ENCODE measurements around the gene HAGH. TPM values are rescaled to one million over a fixed set of nuclear protein-coding genes. Genes with fewer than 3 reads are reported as not detected.

Gene HAGH
- polyA plus RNA-seq, 1 experiment = 51.6 TPM

- DNase-seq (ENCODE audit: low read depth) = no peak
- Histone ChIP-seq H3K4me3 (ENCODE audit: low read depth, low read length) (no peak overlapping the region), H3K36me3 (ENCODE audit: control insufficient read depth, insufficient read depth, low read length) (peaks cover 49% of the 10 kb centered on the region), H3K27me3 (ENCODE audit: control insufficient read depth, insufficient read depth, low read length) (no peaks in the 10 kb centered on the region)
- CTCF ChIA-PET = interaction anchor here (1.5 to 3.8 kb wide), 2 partner anchors 10 to 57 kb away, joined by 3 to 14 read pairs; partner anchors contain the start of gene MAPK8IP3
- POLR2A ChIA-PET = no interaction called here
- TF ChIP-seq CTCF (IDR thresholded peaks at IDR 0.05; ENCODE audit: insufficient read depth, low read depth, low read length) = no peak
Observed at GRCh38 chr16:1762879-1763520, 63.6 kb downstream of the HAGH start.

- DNase-seq (ENCODE audit: low read depth) = no peak
- CTCF ChIA-PET = interaction anchor here (1.5 to 3.8 kb wide), 2 partner anchors 10 to 57 kb away, joined by 3 to 14 read pairs; partner anchors contain the start of gene MAPK8IP3
- peaks cover 47% of the 10 kb centered on the region for H3K36me3 ChIP-seq (ENCODE audit: control insufficient read depth, insufficient read depth, low read length)
- TF ChIP-seq CTCF (IDR thresholded peaks at IDR 0.05; ENCODE audit: insufficient read depth, low read depth, low read length) = no peak
- POLR2A ChIA-PET = no interaction called here
- H3K27me3 ChIP-seq (ENCODE audit: control insufficient read depth, insufficient read depth, low read length) = no peaks in the 10 kb centered on the region
- H3K4me3 ChIP-seq (ENCODE audit: low read depth, low read length) = no peak overlapping the region
Observed at GRCh38 chr16:1762196-1762878, 64.3 kb downstream of the HAGH start.

GRCh38 chr16:1761751-1762150, 64.9 kb downstream of the HAGH start:
- DNase-seq (ENCODE audit: low read depth) = no peak
- peaks cover 41% of the 10 kb centered on the region for H3K36me3 ChIP-seq (ENCODE audit: control insufficient read depth, insufficient read depth, low read length)
- POLR2A ChIA-PET = no interaction called here
- no peak for TF ChIP-seq CTCF (IDR thresholded peaks at IDR 0.05; ENCODE audit: insufficient read depth, low read depth, low read length)
- no peaks in the 10 kb centered on the region for H3K27me3 ChIP-seq (ENCODE audit: control insufficient read depth, insufficient read depth, low read length)
- CTCF ChIA-PET = no interaction called here
- no peak overlapping the region for H3K4me3 ChIP-seq (ENCODE audit: low read depth, low read length)

GRCh38 chr16:1760911-1761310, 65.7 kb downstream of the HAGH start:
- DNase-seq (ENCODE audit: low read depth) = no peak
- Histone ChIP-seq H3K4me3 (ENCODE audit: low read depth, low read length) (no peak overlapping the region), H3K27me3 (ENCODE audit: control insufficient read depth, insufficient read depth, low read length) (no peaks in the 10 kb centered on the region), H3K36me3 (ENCODE audit: control insufficient read depth, insufficient read depth, low read length) (peaks cover 38% of the 10 kb centered on the region)
- ChIA-PET CTCF (no interaction called here), POLR2A (no interaction called here)
- no peak for TF ChIP-seq CTCF (IDR thresholded peaks at IDR 0.05; ENCODE audit: insufficient read depth, low read depth, low read length)

- TF ChIP-seq CTCF (IDR thresholded peaks at IDR 0.05; ENCODE audit: insufficient read depth, low read depth, low read length) = no peak
- no peak overlapping the region for H3K4me3 ChIP-seq (ENCODE audit: low read depth, low read length)
- POLR2A ChIA-PET = no interaction called here
- CTCF ChIA-PET = no interaction called here
- no peak for DNase-seq (ENCODE audit: low read depth)
- H3K27me3 ChIP-seq (ENCODE audit: control insufficient read depth, insufficient read depth, low read length) = no peaks in the 10 kb centered on the region
- H3K36me3 ChIP-seq (ENCODE audit: control insufficient read depth, insufficient read depth, low read length) = peaks cover 31% of the 10 kb centered on the region
Observed at GRCh38 chr16:1759511-1759910, 67.1 kb downstream of the HAGH start.
